Globus pallidus (tissue), 1 donor: ENCODE results near the gene FAM222B.
"Not testable (repeated sequence)": the region's sequence is repeated elsewhere in the genome, so short reads cannot be mapped to it uniquely, and the experiment has no call there.

Experiments used
- DNase-seq: peaks from one replicate; pipeline ENCODE4 v3.0.0-alpha.2; 2015; ENCODE audit warnings: low spot score

The FAM222B gene

GRCh38 chr17:28842282-28843012 lies at the start of gene FAM222B:
FAM222B (minus strand) TSS chr17:28842790; CDS start chr17:28766667, 76,123 bp downstream.
- peak; percentile 80 for DNase-seq

- DNase-seq, result no peak
Measured at GRCh38 chr17:28892024-28892423, 49.4 kb upstream of the FAM222B start.

GRCh38 chr17:28891201-28891600 lies 48.6 kb upstream of the FAM222B start:
- no peak for DNase-seq

- no peak for DNase-seq
Measured at GRCh38 chr17:28889996-28890395, 47.4 kb upstream of the FAM222B start.

- DNase-seq, result no peak
Measured at GRCh38 chr17:28888832-28889231, 46.2 kb upstream of the FAM222B start.

GRCh38 chr17:28887871-28888471 lies 45.4 kb upstream of the FAM222B start:
- DNase-seq, result no peak

- DNase-seq, result no peak
Measured at GRCh38 chr17:28885951-28886350, 43.4 kb upstream of the FAM222B start.

- DNase-seq, result no peak
Measured at GRCh38 chr17:28885363-28885762, 42.8 kb upstream of the FAM222B start.

GRCh38 chr17:28883967-28884702 lies 41.5 kb upstream of the FAM222B start:
- DNase-seq, result no peak

GRCh38 chr17:28882154-28882895 lies 39.7 kb upstream of the FAM222B start:
- DNase-seq, result no peak

- DNase-seq, result no peak
Measured at GRCh38 chr17:28881533-28882056, 39.0 kb upstream of the FAM222B start.

- no peak for DNase-seq
Measured at GRCh38 chr17:28880572-28880945, 38.0 kb upstream of the FAM222B start.

GRCh38 chr17:28879886-28880571 lies 37.4 kb upstream of the FAM222B start:
- DNase-seq, result no peak

- no peak for DNase-seq
Measured at GRCh38 chr17:28878981-28879380, 36.4 kb upstream of the FAM222B start.

GRCh38 chr17:28878158-28878910 lies 35.7 kb upstream of the FAM222B start:
- DNase-seq, result no peak

GRCh38 chr17:28877150-28877711 lies 34.6 kb upstream of the FAM222B start:
- DNase-seq, result not testable (repeated sequence)

GRCh38 chr17:28875848-28876550 lies 33.4 kb upstream of the FAM222B start:
- no peak for DNase-seq

- DNase-seq, result no peak
Measured at GRCh38 chr17:28874750-28875149, 32.2 kb upstream of the FAM222B start.

- DNase-seq, result no peak
Measured at GRCh38 chr17:28873839-28874238, 31.2 kb upstream of the FAM222B start.
